ENCODE data around the gene KAZN. TPM values are rescaled to one million over a fixed set of nuclear protein-coding genes. Genes with fewer than 3 reads are reported as not detected.

KAZN gene
- total RNA-seq, 1 experiment from 2014 or later: 15.6 TPM

GRCh38 chr1:14561014-14561693, 37.3 kb upstream of the KAZN start:
- Histone ChIP-seq H3K79me2 (ENCODE audit: low read depth) (no peaks in the 10 kb centered on the region), H3K36me3 (ENCODE audit: low read depth) (no peaks in the 10 kb centered on the region), H3K4me3 (no peak overlapping the region), H3K4me2 (no peak overlapping the region), H3K4me1 (replicated peaks; ENCODE audit: insufficient read depth) (no peaks in the 10 kb centered on the region), H3K27me3 (ENCODE audit: insufficient read depth, low read depth) (0 out of 2 replicates have a peak, but pooled peaks cover 2% of the 10 kb centered on the region), H3K9me2 (ENCODE audit: insufficient read depth) (no peaks in the 10 kb centered on the region), H2AFZ (no peak overlapping the region), H4K20me1 (ENCODE audit: insufficient read depth) (no peaks in the 10 kb centered on the region), H3K9me3 (ENCODE audit: insufficient read depth, low read depth) (no peaks in the 10 kb centered on the region), H3K27ac (no peak overlapping the region), H3F3A (ENCODE audit: insufficient read depth, low read depth) (no peaks in the 10 kb centered on the region)
- no peak for DNase-seq
- no TSS peak for BruUV-seq (replicated peaks)
- CTCF ChIA-PET: no interaction called here
- TF ChIP-seq EZH2 (IDR thresholded peaks at IDR 0.05; ENCODE audit: low read depth): no peak
- intact Hi-C loops (cut with micrococcal nuclease; ENCODE audit: unreplicated experiment): no loop called here
- POLR2A ChIA-PET (ENCODE audit: unreplicated experiment): no interaction called here

GRCh38 chr1:14565090-14565489, 33.4 kb upstream of the KAZN start:
- no TSS peak for BruUV-seq (replicated peaks)
- ChIA-PET POLR2A (ENCODE audit: unreplicated experiment) (no interaction called here), CTCF (no interaction called here)
- Histone ChIP-seq H4K20me1 (ENCODE audit: insufficient read depth) (no peaks in the 10 kb centered on the region), H3K36me3 (ENCODE audit: low read depth) (no peaks in the 10 kb centered on the region), H3F3A (ENCODE audit: insufficient read depth, low read depth) (no peaks in the 10 kb centered on the region), H3K27me3 (ENCODE audit: insufficient read depth, low read depth) (peaks cover under 1% of the 10 kb centered on the region; the same call in 1 of the 2 replicates), H3K9me2 (ENCODE audit: insufficient read depth) (no peaks in the 10 kb centered on the region), H3K79me2 (ENCODE audit: low read depth) (no peaks in the 10 kb centered on the region), H3K4me1 (replicated peaks; ENCODE audit: insufficient read depth) (no peaks in the 10 kb centered on the region), H3K4me2 (no peak overlapping the region), H3K9me3 (ENCODE audit: insufficient read depth, low read depth) (no peaks in the 10 kb centered on the region), H3K4me3 (no peak overlapping the region), H3K27ac (no peak overlapping the region), H2AFZ (no peak overlapping the region)
- intact Hi-C loops (cut with micrococcal nuclease; ENCODE audit: unreplicated experiment): no loop called here
- no peak for TF ChIP-seq EZH2 (IDR thresholded peaks at IDR 0.05; ENCODE audit: low read depth)
- TF ChIP-seq CTCF (conservative IDR thresholded peaks at IDR 0.05): no peak
- DNase-seq: no peak

- H3K27me3 ChIP-seq (ENCODE audit: insufficient read depth, low read depth): peaks cover 9% of the 10 kb centered on the region
- H3K27ac ChIP-seq: no peak overlapping the region
- no peaks in the 10 kb centered on the region for H4K20me1 ChIP-seq (ENCODE audit: insufficient read depth)
- H2AFZ ChIP-seq: no peak overlapping the region
- H3F3A ChIP-seq (ENCODE audit: insufficient read depth, low read depth): no peaks in the 10 kb centered on the region
- H3K36me3 ChIP-seq (ENCODE audit: low read depth): no peaks in the 10 kb centered on the region
- no peaks in the 10 kb centered on the region for H3K9me3 ChIP-seq (ENCODE audit: insufficient read depth, low read depth)
- H3K9me2 ChIP-seq (ENCODE audit: insufficient read depth): no peaks in the 10 kb centered on the region
- H3K79me2 ChIP-seq (ENCODE audit: low read depth): no peaks in the 10 kb centered on the region
- H3K4me2 ChIP-seq: no peak overlapping the region
- H3K4me3 ChIP-seq: no peak overlapping the region
- no peak for TF ChIP-seq EZH2 (IDR thresholded peaks at IDR 0.05; ENCODE audit: low read depth)
- TF ChIP-seq CTCF (conservative IDR thresholded peaks at IDR 0.05): peak; percentile 32; the same call in 1 of the 2 replicates
- ChIA-PET CTCF (interaction anchor here (0.7 kb wide), 1 partner anchor 8 kb away, joined by 3 read pairs; no protein-coding TSS in a partner anchor), POLR2A (ENCODE audit: unreplicated experiment) (no interaction called here)
- DNase-seq: peak in 1 of 2 experiments; percentile 10
- intact Hi-C loops (cut with micrococcal nuclease; ENCODE audit: unreplicated experiment): loop anchor here (1.0 kb wide), 1 partner anchor 479 kb away; no protein-coding TSS in a partner anchor
- H3K4me1 ChIP-seq (replicated peaks; ENCODE audit: insufficient read depth): no peaks in the 10 kb centered on the region
- BruUV-seq (replicated peaks): no TSS peak
Observed at GRCh38 chr1:14567056-14567455, 31.4 kb upstream of the KAZN start.
